ENCODE data around the gene LCP1. TPM values are rescaled to one million over a fixed set of nuclear protein-coding genes. Genes with fewer than 3 reads are reported as not detected.

Gene LCP1
- total RNA-seq, 3 donors from 2014 or later (not counting 1 experiment from before 2014, with no cell fraction given) = 1,088 to 1,116 (median 1,113) TPM

DNA sequence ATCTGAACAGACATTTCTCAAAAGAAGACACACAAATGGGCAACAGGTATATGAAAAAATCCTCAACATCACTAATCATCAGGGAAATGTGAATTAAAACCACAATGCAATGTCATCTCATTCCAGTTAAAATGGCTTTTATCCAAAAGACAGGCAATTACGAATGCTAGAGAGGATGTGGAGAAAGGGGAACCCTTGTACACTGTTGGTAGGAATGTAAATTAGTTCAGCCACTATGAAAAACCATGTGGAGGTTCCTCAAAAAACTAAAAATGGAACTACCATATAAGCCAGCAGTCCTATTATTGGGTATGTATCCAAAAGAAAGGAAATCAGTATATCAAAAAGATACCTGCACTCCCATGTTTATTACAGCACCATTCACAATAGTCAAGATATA lies 104.7 kb downstream of the LCP1 start:
- no peaks in the 10 kb centered on the region for H3K9me3 ChIP-seq (ENCODE audit: control insufficient read depth, insufficient read depth, low read length)
- no peak overlapping the region for H3K4me3 Mint-ChIP-seq
- no peaks in the 10 kb centered on the region for H3K27me3 ChIP-seq (ENCODE audit: control insufficient read depth, insufficient read depth, low read length)
- H3K4me3 ChIP-seq (ENCODE audit: low read length) = no peak overlapping the region
- no peak for DNase-seq
- H3K27ac ChIP-seq (ENCODE audit: low read length) = no peak overlapping the region
- no peaks in the 10 kb centered on the region for H3K9me3 Mint-ChIP-seq
- H3K4me1 ChIP-seq (ENCODE audit: control insufficient read depth, insufficient read depth, low read length) = no peaks in the 10 kb centered on the region
- no peaks in the 10 kb centered on the region for H3K36me3 Mint-ChIP-seq
- H3K4me1 Mint-ChIP-seq = peaks cover 15 to 17% of the 10 kb centered on the region in 2 donors
- no peak for ATAC-seq
- WGBS (ENCODE audit: insufficient coverage) = no CpG with 5 or more reads among the region's 1 CpG
- H3K36me3 ChIP-seq (ENCODE audit: control insufficient read depth, insufficient read depth, low read length) = no peaks in the 10 kb centered on the region
- H3K27me3 Mint-ChIP-seq (ENCODE audit: low read depth in 2 of 2) = peaks cover 13 to 31% of the 10 kb centered on the region in 2 donors
- intact Hi-C loops (cut with micrococcal nuclease) = no loop called here
- TF ChIP-seq CTCF (IDR thresholded peaks at IDR 0.05) = no peak
- no peak overlapping the region for H3K27ac Mint-ChIP-seq

DNA sequence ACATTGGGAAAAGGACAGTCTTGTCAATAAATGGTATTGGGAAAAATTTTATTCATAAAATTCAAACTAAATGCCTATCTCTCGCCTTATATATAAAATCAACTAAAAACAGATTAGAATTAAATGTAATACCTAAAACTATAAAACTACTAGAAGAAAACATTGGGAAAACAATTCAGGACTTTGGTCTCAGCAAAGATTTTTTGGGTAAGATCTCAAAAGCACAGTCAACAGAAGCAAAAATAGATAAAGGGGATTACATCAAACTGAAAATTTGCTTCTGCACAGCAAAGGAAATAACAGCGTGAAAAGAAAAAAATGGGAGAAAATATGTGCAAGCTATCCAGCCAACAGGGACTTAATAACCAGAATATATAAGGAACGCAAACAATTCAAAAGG lies 105.2 kb downstream of the LCP1 start:
- Mint-ChIP-seq H3K27me3 (ENCODE audit: low read depth in 2 of 2) (peaks cover 13 to 31% of the 10 kb centered on the region in 2 donors), H3K4me1 (peaks cover 15 to 17% of the 10 kb centered on the region in 2 donors), H3K36me3 (no peaks in the 10 kb centered on the region), H3K4me3 (no peak overlapping the region), H3K27ac (no peak overlapping the region), H3K9me3 (no peaks in the 10 kb centered on the region)
- Histone ChIP-seq H3K36me3 (ENCODE audit: control insufficient read depth, insufficient read depth, low read length) (no peaks in the 10 kb centered on the region), H3K4me1 (ENCODE audit: control insufficient read depth, insufficient read depth, low read length) (no peaks in the 10 kb centered on the region), H3K27ac (ENCODE audit: low read length) (no peak overlapping the region), H3K4me3 (ENCODE audit: low read length) (no peak overlapping the region), H3K9me3 (ENCODE audit: control insufficient read depth, insufficient read depth, low read length) (no peaks in the 10 kb centered on the region), H3K27me3 (ENCODE audit: control insufficient read depth, insufficient read depth, low read length) (no peaks in the 10 kb centered on the region)
- intact Hi-C loops (cut with micrococcal nuclease) = no loop called here
- DNase-seq (no peak), ATAC-seq (no peak)
- TF ChIP-seq CTCF (IDR thresholded peaks at IDR 0.05) = no peak
- WGBS (ENCODE audit: insufficient coverage) = no CpG with 5 or more reads among the region's 3 CpGs

Other genes starting within 250 kb of the LCP1 start
- 10 to 100 TPM; 54.3 to 75.3 (median 65.8) TPM for gene ZC3H13, start 129.4 kb downstream of the LCP1 start, total RNA-seq
- not detected for gene CPB2, start 77.1 kb downstream of the LCP1 start, total RNA-seq
- gene LRRC63, start 29.8 kb upstream of the LCP1 start, total RNA-seq = under 1 TPM; 0.32 to 0.95 (median 0.40) TPM
- 1 to 10 TPM; 1.6 to 2.3 (median 2.1) TPM for gene RUBCNL, start 205.1 kb upstream of the LCP1 start, total RNA-seq